A549 treated with AZD2906 at 1 μM for 4 hours (cell line): ENCODE results near the gene XCL1. TPM values are rescaled to one million over a fixed set of nuclear protein-coding genes. Genes with fewer than 3 reads are reported as not detected.

Source experiments
- total RNA-seq: library from RNA; stranded (reverse); fragments of 200-300 nt; extraction: Qiagen RNA extraction; gene quantifications from 5 replicates; pipeline ENCODE4 v1.2.3, GENCODE V29; 2022

Gene XCL1, protein sequence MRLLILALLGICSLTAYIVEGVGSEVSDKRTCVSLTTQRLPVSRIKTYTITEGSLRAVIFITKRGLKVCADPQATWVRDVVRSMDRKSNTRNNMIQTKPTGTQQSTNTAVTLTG
- not detected in 5 replicates for total RNA-seq

DNA sequence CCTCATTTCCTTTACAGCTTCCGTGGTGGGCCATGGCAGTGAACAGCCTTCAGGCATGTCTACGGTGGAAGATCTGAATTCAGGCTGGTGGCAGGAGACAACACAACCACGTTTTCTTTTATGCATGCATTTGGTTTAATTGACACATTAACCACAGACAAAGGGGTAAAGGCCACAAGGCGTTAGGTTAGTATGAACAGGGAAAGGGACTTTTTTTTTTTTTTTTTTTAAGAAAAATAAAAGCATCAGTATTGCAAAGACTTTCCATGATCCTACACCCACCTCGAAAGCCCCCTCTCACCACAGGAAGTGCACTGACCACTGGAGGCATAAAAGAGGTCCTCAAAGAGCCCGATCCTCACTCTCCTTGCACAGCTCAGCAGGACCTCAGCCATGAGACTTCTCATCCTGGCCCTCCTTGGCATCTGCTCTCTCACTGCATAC lies at the start of gene XCL1:
Gene XCL1 (plus strand): TSS at position 361 of the 444 bp plus-strand sequence. CDS start 33 bp downstream, at position 394.

DNA sequence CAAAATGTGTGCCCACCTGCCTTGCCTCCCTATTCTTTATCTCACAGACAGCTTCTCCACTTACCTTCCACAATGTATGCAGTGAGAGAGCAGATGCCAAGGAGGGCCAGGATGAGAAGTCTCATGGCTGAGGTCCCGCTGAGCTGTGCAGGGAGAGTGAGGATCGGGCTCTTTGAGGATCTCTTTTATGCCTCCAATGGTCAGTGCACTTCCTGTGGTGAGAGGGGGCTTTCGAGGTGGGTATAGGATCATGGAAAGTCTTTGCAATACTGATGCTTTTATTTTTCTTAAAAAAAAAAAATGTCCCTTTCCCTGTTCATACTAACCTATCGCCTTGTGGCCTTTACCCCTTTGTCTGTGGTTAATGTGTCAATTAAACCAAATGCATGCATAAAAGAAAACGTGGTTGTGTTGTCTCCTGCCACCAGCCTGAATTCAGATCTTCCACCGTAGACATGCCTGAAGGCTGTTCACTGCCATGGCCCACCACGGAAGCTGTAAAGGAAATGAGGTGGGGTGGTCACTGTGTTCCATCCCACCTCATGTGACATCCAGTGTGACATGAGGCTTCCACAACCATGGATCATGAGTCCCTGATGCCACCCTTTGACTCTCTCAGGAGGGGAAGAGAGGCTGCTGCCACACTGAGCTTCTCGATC lies 32.4 kb upstream of the XCL1 start, which contains the start of gene XCL2:
Gene XCL2 (minus strand): TSS at position 158 of the 659 bp plus-strand sequence. CDS start 33 bp downstream, at position 125.

Other genes starting within 250 kb of the XCL1 start
- not detected in 5 replicates for gene XCL2, start 32.6 kb upstream of the XCL1 start, total RNA-seq
- not detected in 5 replicates for gene DPT, start 152.6 kb downstream of the XCL1 start, total RNA-seq